Measurements from ENCODE around the gene PPIL3.

- TF ChIP-seq CTCF (IDR thresholded peaks at IDR 0.05) (no peak), POLR2AphosphoS5 (IDR thresholded peaks at IDR 0.05) (no peak)
Measured at GRCh38 chr2:200850512-200851256, 38.2 kb downstream of the PPIL3 start.

Data from breast epithelium (tissue), 3 donors.